Panc1 (cell line): Measurements from ENCODE around the gene CLMP. TPM values are rescaled to one million over a fixed set of nuclear protein-coding genes. Genes with fewer than 3 reads are reported as not detected.

Source experiments
- ATAC-seq: fragments of 200-7000 bp; cut with Tn5 transposase; 2 replicates; pipeline ENCODE4 v1.9.1; 2020; ENCODE audit warnings: mild to moderate bottlenecking, moderate library complexity
- BruUV-seq: library from RNA; stranded (reverse); fragments of 400-500 nt; replicated peaks from 2 replicates; lab custom pipeline; 2021; lab: Mats Ljungman, UMichigan
- CTCF ChIA-PET: fragments of 300-600 bp; sonication (Branson Sonifier 250); formaldehyde crosslinking; loops from one replicate; lab custom pipeline; 2022; ENCODE audit warnings: antibody characterized with exemption; lab: Charles Lee
- POLR2A ChIA-PET: fragments of 300-600 bp; sonication (Branson Sonifier 250); formaldehyde crosslinking; loops from one replicate; lab custom pipeline; 2022; ENCODE audit warnings: antibody characterized with exemption; lab: Charles Lee
- DNase-seq: peaks from one replicate; pipeline ENCODE4 v3.0.0-alpha.2; 2010; ENCODE audit warnings: low read depth, low spot score
- H3K27ac ChIP-seq: 2 replicates; pipeline ENCODE4 v1.5.1; 2011; ENCODE audit warnings: mild to moderate bottlenecking, low read length, inconsistent platforms
- H3K27me3 ChIP-seq: fragments of 200-500 bp; sonication (Bioruptor generic); 2 replicates; pipeline ENCODE4 v1.6.0; 2014; ENCODE audit warnings: low read length, inconsistent platforms; ENCODE audit not compliant: control insufficient read depth, insufficient read depth
- H3K36me3 ChIP-seq: fragments of 200-500 bp; sonication (Bioruptor generic); 2 replicates; pipeline ENCODE4 v1.5.1; 2014; ENCODE audit warnings: inconsistent platforms, mild to moderate bottlenecking, low read length, moderate library complexity; ENCODE audit not compliant: control insufficient read depth, insufficient read depth
- H3K4me1 ChIP-seq: 2 replicates; pipeline ENCODE4 v1.5.1; 2011; ENCODE audit warnings: inconsistent platforms, mild to moderate bottlenecking, low read length, moderate library complexity; ENCODE audit not compliant: control insufficient read depth, insufficient read depth
- H3K4me3 ChIP-seq, 2 experiments: 2 replicates each; pipeline ENCODE4 v1.5.1; 2011 to 2012; ENCODE audit warnings: low read depth in 2 of 2, low read length in 2 of 2, mild to moderate bottlenecking in 2 of 2, inconsistent platforms in 1 of 2, moderate library complexity in 1 of 2
- H3K9me3 ChIP-seq: fragments of 200-500 bp; sonication (Bioruptor generic); 2 replicates; pipeline ENCODE4 v1.5.1; 2014; ENCODE audit warnings: low read depth, mild to moderate bottlenecking, inconsistent platforms, low read length, moderate library complexity; ENCODE audit not compliant: control insufficient read depth, insufficient read depth
- POLR2AphosphoS5 ChIP-seq: IDR thresholded peaks from 2 replicates; pipeline ENCODE4 v1.6.1; 2012; ENCODE audit warnings: mild to moderate bottlenecking, low read depth, low read length, moderate library complexity
- REST ChIP-seq, 2 experiments: IDR thresholded peaks; 2 replicates each; pipeline ENCODE4 v1.6.1; 2011 to 2012; ENCODE audit warnings: low read depth in 2 of 2, control low read depth in 1 of 2, low read length in 1 of 2, mild to moderate bottlenecking in 1 of 2, moderate library complexity in 1 of 2; ENCODE audit not compliant: insufficient read depth in 1 of 2
- SIN3A ChIP-seq: IDR thresholded peaks from 2 replicates; pipeline ENCODE4 v1.6.1; 2012; ENCODE audit warnings: low read depth, mild to moderate bottlenecking, low read length, moderate library complexity, borderline replicate concordance; ENCODE audit not compliant: insufficient read depth
- TCF7L2 ChIP-seq: IDR thresholded peaks from 2 replicates; pipeline ENCODE4 v1.6.1; 2011; ENCODE audit warnings: mild to moderate bottlenecking, low read depth, low read length, inconsistent platforms
- in situ Hi-C: cut with HindIII; loops from 2 replicates; pipeline ENCODE4 v1.10.0; 2016; ENCODE audit warnings: low sequenced_read_pairs, low pct_unique_long_range_greater_than_20kb
- intact Hi-C: fragments of 100-400 bp; cut with micrococcal nuclease; formaldehyde crosslinking; loops from one replicate; pipeline ENCODE4 v1.10.0; 2022; ENCODE audit not compliant: unreplicated experiment
- total RNA-seq: library from RNA; stranded (reverse); gene quantifications from one replicate; pipeline ENCODE4 v1.2.1, GENCODE V29; 2021; ENCODE audit not compliant: unreplicated experiment
- TF ChIP-seq, protein P1 (sequence below): fragments of 450-650 bp; IDR thresholded peaks from 2 replicates; pipeline ENCODE4 v1.5.1; 2017; ENCODE audit warnings: mild to moderate bottlenecking

Gene CLMP
- total RNA-seq, 1 experiment from 2014 or later, result 1.5 TPM

GRCh38 chr11:123179586-123179985, 15.5 kb downstream of the CLMP start:
- ATAC-seq (no peak), DNase-seq (no peak)
- BruUV-seq, result no TSS peak
- H3K27me3 ChIP-seq, result no peaks in the 10 kb centered on the region
- H3K4me3 ChIP-seq, result no peak overlapping the region
- H3K4me1 ChIP-seq, result no peaks in the 10 kb centered on the region
- POLR2A ChIA-PET, result no interaction called here
- no peak for TF ChIP-seq SIN3A
- CTCF ChIA-PET, result interaction anchor here (0.6 to 1.6 kb wide), 2 partner anchors 37 to 68 kb away, joined by 3 to 5 read pairs; no protein-coding TSS in a partner anchor
- intact Hi-C loops (no loop called here), in situ Hi-C loops (no loop called here)
- no peaks in the 10 kb centered on the region for H3K9me3 ChIP-seq
- no peaks in the 10 kb centered on the region for H3K36me3 ChIP-seq
- H3K27ac ChIP-seq, result no peak overlapping the region

DNA sequence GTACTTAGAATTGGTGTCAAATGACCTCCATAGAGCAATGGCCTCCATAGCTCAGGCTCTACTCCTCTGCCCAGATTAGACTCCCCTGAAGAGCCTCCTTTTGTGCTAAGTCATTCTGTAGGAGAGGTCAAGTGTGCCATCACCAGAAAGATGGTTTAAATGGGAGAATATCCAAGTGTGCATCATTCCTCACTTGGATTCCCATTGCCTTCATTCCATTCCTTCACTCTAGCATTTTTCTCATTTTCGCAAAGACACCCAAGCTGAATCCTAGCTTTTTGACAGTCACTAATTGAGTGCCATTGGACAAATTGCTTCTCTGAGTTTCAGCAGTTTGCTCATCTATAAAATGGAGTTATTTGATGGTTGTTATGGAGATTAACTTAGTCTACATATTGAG, 16.9 kb downstream of the CLMP start:
- POLR2A ChIA-PET, result no interaction called here
- CTCF ChIA-PET, result interaction anchor here (0.5 kb wide), 1 partner anchor 50 kb away, joined by 4 read pairs; no protein-coding TSS in a partner anchor
- DNase-seq (no peak), ATAC-seq (no peak)
- no peak overlapping the region for H3K4me3 ChIP-seq
- in situ Hi-C loops (no loop called here), intact Hi-C loops (no loop called here)
- no peaks in the 10 kb centered on the region for H3K27me3 ChIP-seq
- no peak overlapping the region for H3K27ac ChIP-seq
- H3K9me3 ChIP-seq, result no peaks in the 10 kb centered on the region
- no TSS peak for BruUV-seq
- H3K4me1 ChIP-seq, result no peaks in the 10 kb centered on the region
- TF ChIP-seq POLR2AphosphoS5, result no peak
- TF ChIP-seq, protein P1, sequence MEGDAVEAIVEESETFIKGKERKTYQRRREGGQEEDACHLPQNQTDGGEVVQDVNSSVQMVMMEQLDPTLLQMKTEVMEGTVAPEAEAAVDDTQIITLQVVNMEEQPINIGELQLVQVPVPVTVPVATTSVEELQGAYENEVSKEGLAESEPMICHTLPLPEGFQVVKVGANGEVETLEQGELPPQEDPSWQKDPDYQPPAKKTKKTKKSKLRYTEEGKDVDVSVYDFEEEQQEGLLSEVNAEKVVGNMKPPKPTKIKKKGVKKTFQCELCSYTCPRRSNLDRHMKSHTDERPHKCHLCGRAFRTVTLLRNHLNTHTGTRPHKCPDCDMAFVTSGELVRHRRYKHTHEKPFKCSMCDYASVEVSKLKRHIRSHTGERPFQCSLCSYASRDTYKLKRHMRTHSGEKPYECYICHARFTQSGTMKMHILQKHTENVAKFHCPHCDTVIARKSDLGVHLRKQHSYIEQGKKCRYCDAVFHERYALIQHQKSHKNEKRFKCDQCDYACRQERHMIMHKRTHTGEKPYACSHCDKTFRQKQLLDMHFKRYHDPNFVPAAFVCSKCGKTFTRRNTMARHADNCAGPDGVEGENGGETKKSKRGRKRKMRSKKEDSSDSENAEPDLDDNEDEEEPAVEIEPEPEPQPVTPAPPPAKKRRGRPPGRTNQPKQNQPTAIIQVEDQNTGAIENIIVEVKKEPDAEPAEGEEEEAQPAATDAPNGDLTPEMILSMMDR, result no peak
- no peak for TF ChIP-seq SIN3A
- TF ChIP-seq TCF7L2, result no peak
- no peaks in the 10 kb centered on the region for H3K36me3 ChIP-seq

GRCh38 chr11:123176785-123177184, 18.3 kb downstream of the CLMP start:
- POLR2A ChIA-PET, result no interaction called here
- no TSS peak for BruUV-seq
- H3K36me3 ChIP-seq, result no peaks in the 10 kb centered on the region
- intact Hi-C loops (no loop called here), in situ Hi-C loops (no loop called here)
- no peaks in the 10 kb centered on the region for H3K27me3 ChIP-seq
- ATAC-seq, result no peak
- TF ChIP-seq SIN3A (no peak), TCF7L2 (no peak), REST (IDR thresholded peaks at IDR 0.05; ENCODE audit: insufficient read depth in 1 of 2, low read depth in 2 of 2, low read length in 1 of 2) (no peak), POLR2AphosphoS5 (no peak)
- TF ChIP-seq, protein P1, result no peak
- no peak overlapping the region for H3K27ac ChIP-seq
- H3K4me1 ChIP-seq, result no peaks in the 10 kb centered on the region
- H3K4me3 ChIP-seq, result no peak overlapping the region
- H3K9me3 ChIP-seq, result no peaks in the 10 kb centered on the region
- no peak for DNase-seq
- CTCF ChIA-PET, result no interaction called here
